ENCODE measurements around the gene UBXN10. TPM values are rescaled to one million over a fixed set of nuclear protein-coding genes. Genes with fewer than 3 reads are reported as not detected.
A peak's percentile ranks its signal among the peaks of the same experiment; 100 is the strongest.

UBXN10 gene
- total RNA-seq, 1 donor from 2014 or later = 5.0 TPM

- Mint-ChIP-seq H3K36me3 (peaks cover 3% of the 10 kb centered on the region), H3K4me3 (no peak overlapping the region), H3K4me1 (ENCODE audit: unreplicated experiment) (peaks cover 22% of the 10 kb centered on the region), H3K27me3 (peaks cover 27% of the 10 kb centered on the region), H3K9me3 (peaks cover 6% of the 10 kb centered on the region), H3K27ac (peak overlapping the region; percentile 88)
- no peak for DNase-seq (ENCODE audit: extremely low spot score, unreplicated experiment)
- TF ChIP-seq CTCF (conservative IDR thresholded peaks at IDR 0.05) = no peak
Measured at GRCh38 chr1:20180844-20181207, 5.1 kb upstream of the UBXN10 start.

GRCh38 chr1:20182415-20182814 is 3.5 kb upstream of the UBXN10 start:
- H3K27me3 Mint-ChIP-seq = peaks cover 31% of the 10 kb centered on the region
- DNase-seq (ENCODE audit: extremely low spot score, unreplicated experiment) = no peak
- no peak for TF ChIP-seq CTCF (conservative IDR thresholded peaks at IDR 0.05)
- peaks cover 33% of the 10 kb centered on the region for H3K4me1 Mint-ChIP-seq (ENCODE audit: unreplicated experiment)
- peaks cover 6% of the 10 kb centered on the region for H3K9me3 Mint-ChIP-seq
- H3K4me3 Mint-ChIP-seq = no peak overlapping the region
- H3K36me3 Mint-ChIP-seq = peaks cover 3% of the 10 kb centered on the region
- H3K27ac Mint-ChIP-seq = no peak overlapping the region

- Mint-ChIP-seq H3K4me3 (no peak overlapping the region), H3K4me1 (ENCODE audit: unreplicated experiment) (peaks cover 38% of the 10 kb centered on the region), H3K9me3 (peaks cover 6% of the 10 kb centered on the region), H3K36me3 (peaks cover 3% of the 10 kb centered on the region), H3K27ac (no peak overlapping the region), H3K27me3 (peaks cover 25% of the 10 kb centered on the region)
- no peak for TF ChIP-seq CTCF (conservative IDR thresholded peaks at IDR 0.05)
- no peak for DNase-seq (ENCODE audit: extremely low spot score, unreplicated experiment)
Measured at GRCh38 chr1:20183035-20183434, 2.9 kb upstream of the UBXN10 start.

GRCh38 chr1:20183616-20184271 is 2.2 kb upstream of the UBXN10 start:
- H3K27ac Mint-ChIP-seq = peak overlapping the region; percentile 29
- peaks cover 3% of the 10 kb centered on the region for H3K36me3 Mint-ChIP-seq
- H3K4me3 Mint-ChIP-seq = peak overlapping the region; percentile 36
- H3K9me3 Mint-ChIP-seq = peaks cover 6% of the 10 kb centered on the region
- DNase-seq (ENCODE audit: extremely low spot score, unreplicated experiment) = no peak
- TF ChIP-seq CTCF (conservative IDR thresholded peaks at IDR 0.05) = no peak
- H3K4me1 Mint-ChIP-seq (ENCODE audit: unreplicated experiment) = peaks cover 44% of the 10 kb centered on the region
- H3K27me3 Mint-ChIP-seq = peaks cover 21% of the 10 kb centered on the region

- TF ChIP-seq CTCF (conservative IDR thresholded peaks at IDR 0.05) = no peak
- H3K36me3 Mint-ChIP-seq = peaks cover 3% of the 10 kb centered on the region
- no peak overlapping the region for H3K27ac Mint-ChIP-seq
- peak overlapping the region; percentile 79 for H3K4me3 Mint-ChIP-seq
- H3K27me3 Mint-ChIP-seq = peaks cover 22% of the 10 kb centered on the region
- peaks cover 6% of the 10 kb centered on the region for H3K9me3 Mint-ChIP-seq
- H3K4me1 Mint-ChIP-seq (ENCODE audit: unreplicated experiment) = peaks cover 44% of the 10 kb centered on the region
- no peak for DNase-seq (ENCODE audit: extremely low spot score, unreplicated experiment)
Measured at GRCh38 chr1:20184481-20184900, 1.4 kb upstream of the UBXN10 start.

All from type B pancreatic cell (in vitro differentiated cells).